Panc1 (cell line): ENCODE results near the gene PPP2R5A.

Experiments used
- CTCF ChIP-seq: fragments of 450-650 bp; IDR thresholded peaks from 2 replicates; pipeline ENCODE4 v1.5.1; 2017; ENCODE audit warnings: mild to moderate bottlenecking
- POLR2AphosphoS5 ChIP-seq: IDR thresholded peaks from 2 replicates; pipeline ENCODE4 v1.6.1; 2012; ENCODE audit warnings: mild to moderate bottlenecking, low read depth, low read length, moderate library complexity
- REST ChIP-seq, 2 experiments: IDR thresholded peaks; 2 replicates each; pipeline ENCODE4 v1.6.1; 2011 to 2012; ENCODE audit warnings: low read depth in 2 of 2, control low read depth in 1 of 2, low read length in 1 of 2, mild to moderate bottlenecking in 1 of 2, moderate library complexity in 1 of 2; ENCODE audit not compliant: insufficient read depth in 1 of 2
- SIN3A ChIP-seq: IDR thresholded peaks from 2 replicates; pipeline ENCODE4 v1.6.1; 2012; ENCODE audit warnings: low read depth, mild to moderate bottlenecking, low read length, moderate library complexity, borderline replicate concordance; ENCODE audit not compliant: insufficient read depth

GRCh38 chr1:212241957-212242287, 43.3 kb upstream of the PPP2R5A start:
- TF ChIP-seq POLR2AphosphoS5 (no peak), CTCF (no peak), REST (IDR thresholded peaks at IDR 0.05; ENCODE audit: insufficient read depth in 1 of 2, low read depth in 2 of 2, low read length in 1 of 2) (no peak), SIN3A (no peak)
